HepG2 (cell line): ENCODE data around the gene PSMB8. TPM values are rescaled to one million over a fixed set of nuclear protein-coding genes. Genes with fewer than 3 reads are reported as not detected.

Experiments
- ETS1 ChIP-seq: sonication (generic); formaldehyde crosslinking; IDR thresholded peaks from 2 replicates; pipeline ENCODE4 v1.4.0; 2020; ENCODE audit warnings: missing genetic modification reagents
- FUBP1 ChIP-seq: sonication (generic); formaldehyde crosslinking; IDR thresholded peaks from 2 replicates; pipeline ENCODE4 v1.5.1; 2020; ENCODE audit warnings: missing genetic modification reagents, mild to moderate bottlenecking, borderline replicate concordance
- HMGA1 ChIP-seq: sonication (generic); formaldehyde crosslinking; conservative IDR thresholded peaks from 2 replicates; pipeline ENCODE4 v1.4.0; 2020; ENCODE audit warnings: missing genetic modification reagents
- IKZF4 ChIP-seq: sonication (generic); formaldehyde crosslinking; IDR thresholded peaks from 2 replicates; pipeline ENCODE4 v1.5.1; 2020; ENCODE audit warnings: borderline replicate concordance, mild to moderate bottlenecking, low read depth, missing genetic modification reagents; ENCODE audit errors: not compliant biosample characterization
- ISL2 ChIP-seq: sonication (generic); formaldehyde crosslinking; IDR thresholded peaks from 2 replicates; pipeline ENCODE4 v1.5.0; 2020; ENCODE audit warnings: missing genetic modification reagents
- PREB ChIP-seq: sonication (generic); formaldehyde crosslinking; IDR thresholded peaks from 2 replicates; pipeline ENCODE4 v1.4.0; 2020; ENCODE audit warnings: missing genetic modification reagents
- RXRA ChIP-seq: sonication (generic); formaldehyde crosslinking; IDR thresholded peaks from 2 replicates; pipeline ENCODE4 v1.5.1; 2020; ENCODE audit warnings: missing genetic modification reagents
- SIX4 ChIP-seq: sonication (generic); formaldehyde crosslinking; IDR thresholded peaks from 2 replicates; pipeline ENCODE4 v1.4.0; 2020; ENCODE audit warnings: missing genetic modification reagents
- TGIF2 ChIP-seq: IDR thresholded peaks from 2 replicates; pipeline ENCODE4 v1.6.1; 2016; ENCODE audit warnings: control low read depth, missing compliant biosample characterization
- ZKSCAN8 ChIP-seq: IDR thresholded peaks from 2 replicates; pipeline ENCODE4 v1.6.1; 2016; ENCODE audit warnings: borderline replicate concordance, missing genetic modification reagents, missing compliant biosample characterization
- ZNF121 ChIP-seq: sonication (generic); formaldehyde crosslinking; IDR thresholded peaks from 2 replicates; pipeline ENCODE4 v1.5.0; 2020; ENCODE audit warnings: mild to moderate bottlenecking, missing genetic modification reagents
- ZNF281 ChIP-seq: sonication (generic); formaldehyde crosslinking; IDR thresholded peaks from 2 replicates; pipeline ENCODE4 v1.4.0; 2020; ENCODE audit warnings: missing genetic modification reagents, borderline replicate concordance
- ZNF609 ChIP-seq: sonication (generic); formaldehyde crosslinking; IDR thresholded peaks from 2 replicates; pipeline ENCODE4 v1.4.0; 2020; ENCODE audit warnings: mild to moderate bottlenecking, missing genetic modification reagents, borderline replicate concordance
- ZNF784 ChIP-seq: sonication (generic); formaldehyde crosslinking; IDR thresholded peaks from 2 replicates; pipeline ENCODE4 v1.5.1; 2020; ENCODE audit warnings: missing genetic modification reagents, mild to moderate bottlenecking, borderline replicate concordance
- polyA plus RNA-seq, 8 experiments: library from polyadenylated mRNA; depleted of rRNA in 3 of 8; stranded (reverse) in 7 of 8; unstranded in 1 of 8; fragments of >200 nt; fragmentation: Illumina TruSeq in 4 of 8; extraction: Trizol in 4 of 8; gene quantifications; 2 replicates each; pipeline versions ENCODE4 v1.2.1 to v1.2.3, GENCODE V29; 2011 to 2016; ENCODE audit warnings: low read depth in 4 of 8, missing spikeins in 1 of 8, mixed read lengths in 1 of 8; ENCODE audit not compliant: insufficient read depth in 1 of 8
- total RNA-seq, 5 experiments: library from RNA; depleted of rRNA; stranded (reverse); fragments of >200 nt; fragmentation: Illumina TruSeq; extraction: Trizol; gene quantifications; 2 replicates each; pipeline ENCODE4 v1.2.3, GENCODE V29; 2016; ENCODE audit warnings: low read depth in 1 of 5

The PSMB8 gene
- total and polyA plus RNA-seq, 2 of the 13 experiments (the other 11 are each of a cell fraction or from before 2014, with no cell fraction given) = 30.7 to 64.7 TPM

- TF ChIP-seq ZNF281 (CRISPR knock-in tag) (no peak), ISL2 (peak; percentile 30; the same call in 1 of the 2 replicates), RXRA (CRISPR knock-in tag) (peak; percentile 43; the same call in 1 of the 2 replicates), ZNF121 (CRISPR knock-in tag) (no peak), IKZF4 (CRISPR knock-in tag) (peak; percentile 15), SIX4 (CRISPR knock-in tag) (no peak), ZKSCAN8 (no peak), ZNF609 (CRISPR knock-in tag) (no peak), ZNF784 (CRISPR knock-in tag) (no peak), PREB (peak; percentile 5; the same call in 1 of the 2 replicates), TGIF2 (peak; percentile 57; the same call in 1 of the 2 replicates), HMGA1 (CRISPR knock-in tag) (no peak), ETS1 (CRISPR knock-in tag) (no peak), FUBP1 (CRISPR knock-in tag) (0 out of 2 replicates have a peak, but pooled peaks have one; percentile 42)
These were observed at the start of gene PSMB8 (continued) for GRCh38 chr6:32843979-32844838.
